VCaP (cell line): ENCODE measurements around the gene METRN.

ENCODE experiments used
- H3K27ac ChIP-seq: fragments of 450-650 bp; 2 replicates; pipeline ENCODE4 v1.5.1; 2017
- TF ChIP-seq, protein P1 (sequence below): fragments of 450-650 bp; conservative IDR thresholded peaks from 2 replicates; pipeline ENCODE4 v1.5.1; 2017; ENCODE audit warnings: mild to moderate bottlenecking, moderate library complexity

The METRN gene

DNA sequence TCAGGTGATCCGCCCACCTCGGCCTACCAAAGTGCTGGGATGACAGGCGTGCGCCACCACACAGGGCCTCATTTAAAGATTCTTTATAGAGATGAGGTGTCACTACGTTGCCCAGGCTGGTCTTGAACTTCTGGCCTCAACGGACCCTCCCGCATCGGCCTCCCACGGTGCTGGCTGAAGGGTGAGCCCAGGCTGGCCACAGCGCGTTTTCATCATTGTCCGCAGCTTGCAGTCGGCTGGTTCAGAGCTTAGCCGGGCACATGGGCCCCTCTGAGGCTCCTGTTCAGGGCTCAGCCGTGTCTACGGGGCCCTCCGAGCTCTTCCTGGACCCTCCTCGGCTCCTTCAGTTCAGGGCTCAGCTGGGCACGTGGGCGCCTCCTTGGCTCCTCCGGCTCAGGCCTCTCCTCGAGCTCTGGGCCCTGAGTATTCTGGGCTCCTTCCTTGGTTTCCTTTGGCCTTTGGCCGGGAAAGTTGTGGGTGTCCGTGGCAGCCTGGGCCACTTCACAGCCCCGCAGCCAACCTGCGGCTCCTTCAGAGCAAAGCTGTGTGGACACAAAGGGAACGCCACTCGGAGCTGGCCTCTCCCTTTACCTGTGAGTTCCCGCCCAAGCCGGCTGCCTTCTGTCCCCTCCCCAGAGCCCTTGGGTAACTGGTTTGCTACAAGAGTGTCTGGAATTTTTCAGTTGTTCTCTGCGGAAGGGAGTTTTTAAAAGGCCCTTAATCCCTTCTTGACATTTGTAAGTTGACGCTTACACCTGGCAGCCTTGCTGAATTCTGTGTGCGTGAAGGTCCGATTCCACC lies 44.4 kb downstream of the METRN start:
- TF ChIP-seq, protein P1, sequence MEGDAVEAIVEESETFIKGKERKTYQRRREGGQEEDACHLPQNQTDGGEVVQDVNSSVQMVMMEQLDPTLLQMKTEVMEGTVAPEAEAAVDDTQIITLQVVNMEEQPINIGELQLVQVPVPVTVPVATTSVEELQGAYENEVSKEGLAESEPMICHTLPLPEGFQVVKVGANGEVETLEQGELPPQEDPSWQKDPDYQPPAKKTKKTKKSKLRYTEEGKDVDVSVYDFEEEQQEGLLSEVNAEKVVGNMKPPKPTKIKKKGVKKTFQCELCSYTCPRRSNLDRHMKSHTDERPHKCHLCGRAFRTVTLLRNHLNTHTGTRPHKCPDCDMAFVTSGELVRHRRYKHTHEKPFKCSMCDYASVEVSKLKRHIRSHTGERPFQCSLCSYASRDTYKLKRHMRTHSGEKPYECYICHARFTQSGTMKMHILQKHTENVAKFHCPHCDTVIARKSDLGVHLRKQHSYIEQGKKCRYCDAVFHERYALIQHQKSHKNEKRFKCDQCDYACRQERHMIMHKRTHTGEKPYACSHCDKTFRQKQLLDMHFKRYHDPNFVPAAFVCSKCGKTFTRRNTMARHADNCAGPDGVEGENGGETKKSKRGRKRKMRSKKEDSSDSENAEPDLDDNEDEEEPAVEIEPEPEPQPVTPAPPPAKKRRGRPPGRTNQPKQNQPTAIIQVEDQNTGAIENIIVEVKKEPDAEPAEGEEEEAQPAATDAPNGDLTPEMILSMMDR = no peak
- H3K27ac ChIP-seq = no peak overlapping the region

DNA sequence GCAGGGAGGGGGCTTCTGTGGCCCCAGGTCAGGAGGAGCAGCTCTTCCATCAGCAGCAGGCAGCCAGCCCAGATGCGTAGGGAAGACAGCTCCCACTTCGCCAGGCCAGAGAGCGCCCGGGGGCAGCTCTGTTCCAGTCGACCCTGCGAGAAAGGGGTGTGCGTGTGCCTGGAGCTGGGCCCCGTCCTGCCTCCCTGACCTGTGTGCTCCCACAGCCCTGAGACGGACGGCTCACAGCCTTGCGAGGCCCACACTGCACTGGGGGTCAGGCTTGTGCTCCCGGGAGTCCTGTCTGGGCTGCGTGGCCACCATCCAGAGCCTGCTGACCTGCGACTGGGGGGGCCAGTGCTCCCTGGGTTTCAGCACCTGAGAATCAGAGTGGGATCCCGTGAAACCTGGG lies 45.1 kb downstream of the METRN start:
- TF ChIP-seq, protein P1 = no peak
- H3K27ac ChIP-seq = no peak overlapping the region

GRCh38 chr16:760545-761343 lies 45.8 kb downstream of the METRN start, which contains the start of gene MSLN:
MSLN (plus strand) TSS chr16:760734; CDS start chr16:762681, 1,947 bp downstream.
- H3K27ac ChIP-seq = no peak within 1 kb of the TSS
- TF ChIP-seq, protein P1 = no peak

- H3K27ac ChIP-seq = no peak overlapping the region
- TF ChIP-seq, protein P1 = no peak
These were observed 47.0 kb downstream of the METRN start for GRCh38 chr16:761625-762513.

DNA sequence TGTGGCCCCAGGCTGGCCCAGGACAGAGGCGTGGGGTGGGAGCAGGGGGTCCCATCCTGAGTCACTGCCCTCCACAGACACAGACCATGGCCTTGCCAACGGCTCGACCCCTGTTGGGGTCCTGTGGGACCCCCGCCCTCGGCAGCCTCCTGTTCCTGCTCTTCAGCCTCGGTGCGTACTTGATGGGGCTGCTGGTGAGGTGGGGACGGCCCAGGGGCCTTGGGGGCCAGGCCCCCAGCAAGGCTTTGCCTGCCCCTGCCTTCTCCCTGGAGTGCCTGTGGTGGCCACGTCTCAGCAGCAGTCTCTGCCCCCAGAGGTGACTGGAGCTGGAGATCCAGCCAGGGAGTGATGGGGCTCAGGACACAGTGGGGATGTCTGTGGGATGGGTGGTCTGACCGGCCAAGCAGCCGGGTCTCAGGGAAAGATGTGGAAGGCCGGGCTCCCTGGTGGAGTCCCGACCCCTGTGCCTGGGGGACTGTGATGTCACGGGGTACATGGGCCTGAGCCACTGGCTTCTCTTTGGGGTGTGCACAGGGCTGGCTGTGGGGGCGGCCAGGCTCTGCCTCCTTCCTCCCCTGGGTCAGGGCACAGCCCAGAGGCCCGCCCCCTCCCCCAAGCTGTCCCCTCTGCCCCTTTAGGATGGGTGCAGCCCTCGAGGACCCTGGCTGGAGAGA lies 47.8 kb downstream of the METRN start:
- TF ChIP-seq, protein P1 = no peak
- H3K27ac ChIP-seq = no peak overlapping the region

- TF ChIP-seq, protein P1 = no peak
- no peak overlapping the region for H3K27ac ChIP-seq
These were observed 48.7 kb downstream of the METRN start for GRCh38 chr16:763369-764183.
